GM23338 (cell line): ENCODE measurements around the gene DTNA. TPM values are rescaled to one million over a fixed set of nuclear protein-coding genes. Genes with fewer than 3 reads are reported as not detected.

ENCODE experiments used
- ATAC-seq: fragments of 200-7000 bp; cut with Tn5 transposase; 3 replicates; pipeline ENCODE4 v1.9.1; 2020
- DNase-seq: peaks from one replicate; pipeline ENCODE4 v3.0.0-alpha.2; 2015; ENCODE audit warnings: low spot score
- H2AFZ ChIP-seq: fragments of 200-600 bp; sonication (generic); 2 replicates; pipeline ENCODE4 v1.8.0; 2016; ENCODE audit warnings: antibody characterized with exemption, mild to moderate bottlenecking, moderate library complexity
- H3F3A ChIP-seq: fragments of 200-600 bp; sonication (generic); replicated peaks from 2 replicates; pipeline ENCODE4 v1.8.0; 2017; ENCODE audit warnings: antibody characterized with exemption, mixed run types, low read depth
- H3K27ac ChIP-seq: fragments of 200-600 bp; sonication (generic); 2 replicates; pipeline ENCODE4 v1.6.1; 2016; ENCODE audit warnings: low read depth
- H3K27me3 ChIP-seq: fragments of 200-600 bp; sonication (generic); 2 replicates; pipeline ENCODE4 v1.8.0; 2016; ENCODE audit warnings: mild to moderate bottlenecking, mixed run types, moderate library complexity; ENCODE audit not compliant: insufficient read depth
- H3K36me3 ChIP-seq: fragments of 200-600 bp; sonication (generic); 2 replicates; pipeline ENCODE4 v1.8.0; 2016; ENCODE audit warnings: mild to moderate bottlenecking; ENCODE audit not compliant: insufficient read depth
- H3K4me1 ChIP-seq: fragments of 200-600 bp; sonication (generic); 2 replicates; pipeline ENCODE4 v1.8.0; 2016; ENCODE audit warnings: mild to moderate bottlenecking, moderate library complexity; ENCODE audit not compliant: insufficient read depth
- H3K4me2 ChIP-seq: fragments of 200-600 bp; sonication (generic); 2 replicates; pipeline ENCODE4 v1.7.1; 2017; ENCODE audit warnings: mixed run types
- H3K4me3 ChIP-seq: fragments of 200-600 bp; sonication (generic); 2 replicates; pipeline ENCODE4 v1.6.1; 2016; ENCODE audit warnings: mixed run types
- H3K79me2 ChIP-seq: fragments of 200-600 bp; sonication (generic); replicated peaks from 2 replicates; pipeline ENCODE4 v1.8.0; 2017; ENCODE audit warnings: mild to moderate bottlenecking; ENCODE audit not compliant: insufficient read depth
- H3K9me2 ChIP-seq: fragments of 200-600 bp; sonication (generic); 2 replicates; pipeline ENCODE4 v1.8.0; 2017; ENCODE audit not compliant: insufficient read depth
- H4K20me1 ChIP-seq: fragments of 200-600 bp; sonication (generic); replicated peaks from 2 replicates; pipeline ENCODE4 v1.8.0; 2017; ENCODE audit warnings: mild to moderate bottlenecking; ENCODE audit not compliant: insufficient read depth
- H3K27ac Mint-ChIP-seq: 2 replicates; pipeline ENCODE4 v1.8.0; 2020; ENCODE audit warnings: inconsistent platforms, mild to moderate bottlenecking, moderate library complexity, mixed read lengths
- H3K27me3 Mint-ChIP-seq: 3 replicates; pipeline ENCODE4 v1.8.0; 2022; ENCODE audit warnings: low read depth, mild to moderate bottlenecking, moderate library complexity, mixed read lengths, inconsistent platforms; ENCODE audit not compliant: insufficient read depth, poor library complexity
- H3K36me3 Mint-ChIP-seq: 3 replicates; pipeline ENCODE4 v1.8.0; 2021; ENCODE audit warnings: low read depth, mild to moderate bottlenecking, inconsistent platforms, moderate library complexity, mixed read lengths
- H3K4me1 Mint-ChIP-seq: 3 replicates; pipeline ENCODE4 v1.8.0; 2020; ENCODE audit warnings: mild to moderate bottlenecking, inconsistent platforms, mixed read lengths
- H3K4me3 Mint-ChIP-seq: 3 replicates; pipeline ENCODE4 v1.8.0; 2021; ENCODE audit warnings: moderate library complexity, mild to moderate bottlenecking, inconsistent platforms, mixed read lengths
- H3K9me3 Mint-ChIP-seq: 3 replicates; pipeline ENCODE4 v1.8.0; 2020; ENCODE audit warnings: moderate library complexity, mild to moderate bottlenecking, inconsistent platforms, mixed read lengths
- CREB1 ChIP-seq: fragments of 250-450 bp; sonication (Bioruptor Pico); IDR thresholded peaks from 2 replicates; pipeline ENCODE4 v1.5.0; 2020; ENCODE audit warnings: low read depth, mild to moderate bottlenecking, moderate library complexity
- CTCF ChIP-seq, 2 experiments: fragments of 200-600 bp in 1 of 2; sonication (generic) in 1 of 2; conservative IDR thresholded peaks; 2 replicates each; pipeline versions ENCODE4 v1.5.1 to v1.6.1; 2016 to 2017; ENCODE audit warnings: antibody characterized with exemption in 2 of 2, low read depth in 2 of 2, mild to moderate bottlenecking in 2 of 2, moderate library complexity in 1 of 2
- EZH2 ChIP-seq: fragments of 200-600 bp; sonication (generic); IDR thresholded peaks from one replicate; pipeline ENCODE4 v1.8.0; 2017; ENCODE audit warnings: antibody characterized with exemption, mild to moderate bottlenecking, low read depth; ENCODE audit not compliant: unreplicated experiment
- EZH2phosphoT487 ChIP-seq: fragments of 200-600 bp; sonication (generic); IDR thresholded peaks from one replicate; pipeline ENCODE4 v1.8.1; 2018; ENCODE audit warnings: antibody characterized with exemption; ENCODE audit not compliant: unreplicated experiment
- JUNB ChIP-seq: IDR thresholded peaks from one replicate; pipeline ENCODE4 v1.6.1; 2016; ENCODE audit warnings: antibody characterized with exemption; ENCODE audit not compliant: unreplicated experiment
- NANOG ChIP-seq: IDR thresholded peaks from 2 replicates; pipeline ENCODE4 v1.6.1; 2016; ENCODE audit warnings: antibody characterized with exemption, borderline replicate concordance
- REST ChIP-seq: IDR thresholded peaks from one replicate; pipeline ENCODE4 v1.6.1; 2018; ENCODE audit warnings: antibody characterized with exemption; ENCODE audit not compliant: unreplicated experiment
- STAT1 ChIP-seq: IDR thresholded peaks from one replicate; pipeline ENCODE4 v1.6.1; 2016; ENCODE audit warnings: antibody characterized with exemption; ENCODE audit not compliant: unreplicated experiment
- ZNF114 ChIP-seq: fragments of 250-450 bp; sonication (Bioruptor Pico); IDR thresholded peaks from 2 replicates; pipeline ENCODE4 v1.5.0; 2020; ENCODE audit warnings: mild to moderate bottlenecking, moderate library complexity
- ZNF331 ChIP-seq: fragments of 250-450 bp; sonication (Bioruptor Pico); IDR thresholded peaks from 2 replicates; pipeline ENCODE4 v1.5.0; 2020; ENCODE audit warnings: low read depth, mild to moderate bottlenecking, moderate library complexity
- polyA plus RNA-seq: library from polyadenylated mRNA; unstranded; fragments of >200 nt; fragmentation: Nextera tagmentation; extraction: Ambion mirVana; gene quantifications from 2 replicates; pipeline ENCODE4 v1.2.1, GENCODE V29; 2016
- total RNA-seq: library from RNA; depleted of rRNA; stranded (reverse); fragments of >200 nt; shearing (Covaris generic); gene quantifications from 2 replicates; pipeline ENCODE4 v1.2.3, GENCODE V29; 2014
- TF ChIP-seq, protein P1 (sequence below): IDR thresholded peaks from 2 replicates; pipeline ENCODE4 v1.6.1; 2016; ENCODE audit warnings: antibody characterized with exemption

The DTNA gene
- total and polyA plus RNA-seq, 2 experiments from 2014 or later = 11.5 to 25.1 TPM

GRCh38 chr18:34918856-34919255 is 208.8 kb downstream of the DTNA start (continued):
- TF ChIP-seq CTCF (conservative IDR thresholded peaks at IDR 0.05; ENCODE audit: low read depth in 2 of 2) = no peak
- TF ChIP-seq EZH2phosphoT487 = no peak
- no peak for TF ChIP-seq ZNF331 (CRISPR knock-in tag)

- Histone ChIP-seq H3K36me3 (no peaks in the 10 kb centered on the region), H3K27me3 (no peaks in the 10 kb centered on the region), H3K27ac (no peak overlapping the region), H3K4me1 (no peaks in the 10 kb centered on the region), H2AFZ (no peak overlapping the region), H4K20me1 (no peaks in the 10 kb centered on the region), H3F3A (no peaks in the 10 kb centered on the region), H3K4me3 (no peak overlapping the region), H3K79me2 (no peaks in the 10 kb centered on the region), H3K4me2 (no peak overlapping the region), H3K9me2 (no peaks in the 10 kb centered on the region; the same call in 1 of the 2 replicates)
- ATAC-seq (no peak), DNase-seq (no peak)
- Mint-ChIP-seq H3K4me3 (no peak overlapping the region), H3K9me3 (no peaks in the 10 kb centered on the region; the same call in 2 of the 3 replicates), H3K27me3 (no peaks in the 10 kb centered on the region), H3K27ac (no peak overlapping the region), H3K36me3 (no peaks in the 10 kb centered on the region; the same call in 2 of the 3 replicates), H3K4me1 (peaks cover 6% of the 10 kb centered on the region; the same call in 2 of the 3 replicates)
- no peak for TF ChIP-seq EZH2
- no peak for TF ChIP-seq ZNF114 (CRISPR knock-in tag)
These were observed 211.1 kb downstream of the DTNA start for GRCh38 chr18:34921226-34921625.

DNA sequence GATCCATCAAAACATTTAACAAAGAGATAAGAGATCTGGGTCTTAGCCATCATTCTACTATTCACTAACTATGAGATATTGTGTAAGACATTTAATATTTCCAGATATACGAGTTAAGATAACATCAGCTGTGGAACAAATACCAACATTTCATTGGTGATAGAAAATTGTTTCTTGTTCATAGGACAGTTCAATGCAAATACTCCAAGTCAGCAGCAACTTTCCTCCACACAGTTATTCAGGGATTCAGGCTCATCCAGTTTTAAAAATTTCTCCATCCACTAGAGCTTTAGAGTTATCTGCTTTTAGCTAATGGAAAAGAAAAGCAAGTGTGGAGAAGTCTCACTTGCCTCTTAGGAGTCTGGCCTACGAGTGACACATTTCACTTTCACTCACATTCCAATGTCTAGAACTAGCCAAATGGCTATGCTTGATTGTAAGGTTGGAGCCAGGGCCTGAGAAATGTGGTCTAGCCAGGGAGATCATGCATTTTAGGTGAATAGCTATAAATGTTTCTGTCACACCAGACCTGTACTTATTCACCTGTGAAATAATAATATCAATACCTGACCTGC is 211.8 kb downstream of the DTNA start:
- Histone ChIP-seq H2AFZ (no peak overlapping the region), H3K4me2 (no peak overlapping the region), H3K27me3 (no peaks in the 10 kb centered on the region), H3K79me2 (no peaks in the 10 kb centered on the region), H4K20me1 (no peaks in the 10 kb centered on the region), H3K4me3 (no peak overlapping the region), H3K36me3 (no peaks in the 10 kb centered on the region), H3K4me1 (no peaks in the 10 kb centered on the region), H3K27ac (no peak overlapping the region), H3K9me2 (no peaks in the 10 kb centered on the region; the same call in 1 of the 2 replicates), H3F3A (no peaks in the 10 kb centered on the region)
- Mint-ChIP-seq H3K4me1 (peaks cover 6% of the 10 kb centered on the region; the same call in 2 of the 3 replicates), H3K27ac (no peak overlapping the region), H3K9me3 (no peaks in the 10 kb centered on the region; the same call in 2 of the 3 replicates), H3K27me3 (no peaks in the 10 kb centered on the region), H3K36me3 (no peaks in the 10 kb centered on the region; the same call in 2 of the 3 replicates), H3K4me3 (no peak overlapping the region)
- DNase-seq (no peak), ATAC-seq (no peak)
- TF ChIP-seq ZNF114 (CRISPR knock-in tag) (no peak), STAT1 (no peak), REST (no peak), EZH2phosphoT487 (no peak), NANOG (no peak), CREB1 (CRISPR knock-in tag) (no peak), EZH2 (no peak), JUNB (no peak), CTCF (conservative IDR thresholded peaks at IDR 0.05; ENCODE audit: low read depth in 2 of 2) (no peak)
- TF ChIP-seq, protein P1, sequence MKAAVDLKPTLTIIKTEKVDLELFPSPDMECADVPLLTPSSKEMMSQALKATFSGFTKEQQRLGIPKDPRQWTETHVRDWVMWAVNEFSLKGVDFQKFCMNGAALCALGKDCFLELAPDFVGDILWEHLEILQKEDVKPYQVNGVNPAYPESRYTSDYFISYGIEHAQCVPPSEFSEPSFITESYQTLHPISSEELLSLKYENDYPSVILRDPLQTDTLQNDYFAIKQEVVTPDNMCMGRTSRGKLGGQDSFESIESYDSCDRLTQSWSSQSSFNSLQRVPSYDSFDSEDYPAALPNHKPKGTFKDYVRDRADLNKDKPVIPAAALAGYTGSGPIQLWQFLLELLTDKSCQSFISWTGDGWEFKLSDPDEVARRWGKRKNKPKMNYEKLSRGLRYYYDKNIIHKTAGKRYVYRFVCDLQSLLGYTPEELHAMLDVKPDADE = no peak
